ENCODE results near the gene SHE. TPM values are rescaled to one million over a fixed set of nuclear protein-coding genes. Genes with fewer than 3 reads are reported as not detected.

The SHE gene
- total RNA-seq, 1 experiment from 2014 or later: not detected

DNA sequence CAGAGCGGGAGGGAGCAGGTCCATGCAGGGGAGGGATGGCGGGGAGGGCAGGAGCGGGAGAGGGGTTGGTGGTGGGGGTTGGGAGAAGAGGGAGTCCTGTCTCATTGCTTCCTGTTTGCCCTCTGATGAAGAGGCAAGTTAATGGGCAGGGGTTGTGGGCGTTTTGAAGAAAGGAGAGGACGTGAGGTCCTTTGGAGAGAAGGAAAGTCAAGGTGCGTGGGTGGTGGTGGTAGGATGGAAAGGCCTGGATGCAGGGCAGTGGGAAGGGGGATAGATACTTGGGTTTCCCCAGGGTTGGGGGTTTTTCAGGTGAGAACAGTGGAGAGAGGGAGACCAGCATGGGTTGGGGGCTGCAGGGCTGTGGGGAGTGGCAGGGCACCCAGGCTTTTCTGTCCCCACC, 39.0 kb upstream of the SHE start:
- Histone ChIP-seq H3K4me3 (replicated peaks in 1 of 2; ENCODE audit: low read depth in 1 of 2, low read length in 2 of 2) (no peak overlapping the region), H3K36me3 (ENCODE audit: control insufficient read depth in 1 of 2, insufficient read depth in 2 of 2, low read length in 2 of 2) (no peaks in the 10 kb centered on the region), H3K9me2 (ENCODE audit: insufficient read depth) (no peaks in the 10 kb centered on the region), H3K27ac (ENCODE audit: low read depth, low read length) (no peak overlapping the region), H3K79me2 (ENCODE audit: insufficient read depth, low read length) (no peaks in the 10 kb centered on the region), H2AFZ (ENCODE audit: low read depth, low read length, poor library complexity, severe bottlenecking) (no peak overlapping the region), H3K27me3 (ENCODE audit: insufficient read depth, low read length) (0 out of 2 replicates have a peak, but pooled peaks cover 6% of the 10 kb centered on the region), H3K4me2 (ENCODE audit: low read length) (no peak overlapping the region), H3K4me1 (ENCODE audit: control insufficient read depth in 1 of 2, insufficient read depth in 2 of 2, low read length in 2 of 2) (peaks cover 0 to 7% of the 10 kb centered on the region in 2 experiments; a peak in 2 of 4 replicates), H3K9me3 (ENCODE audit: control insufficient read depth in 1 of 2, insufficient read depth in 1 of 2, low read depth in 1 of 2, low read length in 2 of 2) (no peaks in the 10 kb centered on the region), H4K20me1 (ENCODE audit: insufficient read depth) (no peaks in the 10 kb centered on the region), H3K9ac (ENCODE audit: low read length) (no peak overlapping the region)
- TF ChIP-seq ZNF274 (IDR thresholded peaks at IDR 0.05; ENCODE audit: low read depth, low read length) (no peak), TCF7L2 (IDR thresholded peaks at IDR 0.05; ENCODE audit: borderline replicate concordance, extremely low read depth, insufficient read depth, insufficient read length) (no peak), SIN3A (IDR thresholded peaks at IDR 0.05; ENCODE audit: low read depth) (no peak)
- TF ChIP-seq, protein P1, sequence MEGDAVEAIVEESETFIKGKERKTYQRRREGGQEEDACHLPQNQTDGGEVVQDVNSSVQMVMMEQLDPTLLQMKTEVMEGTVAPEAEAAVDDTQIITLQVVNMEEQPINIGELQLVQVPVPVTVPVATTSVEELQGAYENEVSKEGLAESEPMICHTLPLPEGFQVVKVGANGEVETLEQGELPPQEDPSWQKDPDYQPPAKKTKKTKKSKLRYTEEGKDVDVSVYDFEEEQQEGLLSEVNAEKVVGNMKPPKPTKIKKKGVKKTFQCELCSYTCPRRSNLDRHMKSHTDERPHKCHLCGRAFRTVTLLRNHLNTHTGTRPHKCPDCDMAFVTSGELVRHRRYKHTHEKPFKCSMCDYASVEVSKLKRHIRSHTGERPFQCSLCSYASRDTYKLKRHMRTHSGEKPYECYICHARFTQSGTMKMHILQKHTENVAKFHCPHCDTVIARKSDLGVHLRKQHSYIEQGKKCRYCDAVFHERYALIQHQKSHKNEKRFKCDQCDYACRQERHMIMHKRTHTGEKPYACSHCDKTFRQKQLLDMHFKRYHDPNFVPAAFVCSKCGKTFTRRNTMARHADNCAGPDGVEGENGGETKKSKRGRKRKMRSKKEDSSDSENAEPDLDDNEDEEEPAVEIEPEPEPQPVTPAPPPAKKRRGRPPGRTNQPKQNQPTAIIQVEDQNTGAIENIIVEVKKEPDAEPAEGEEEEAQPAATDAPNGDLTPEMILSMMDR (IDR thresholded peaks at IDR 0.05 in 2 of 3, conservative IDR thresholded peaks at IDR 0.05 in 1 of 3; ENCODE audit: borderline replicate concordance in 1 of 3, insufficient read depth in 1 of 3, low read depth in 2 of 3, low read length in 2 of 3): no peak
- POLR2A ChIA-PET: no interaction called here
- CTCF ChIA-PET: no interaction called here
- BruUV-seq (replicated peaks): no TSS peak
- DNase-seq (ENCODE audit: low read depth, low spot score): no peak
- no peak for ATAC-seq
- intact Hi-C loops (cut with micrococcal nuclease): loop anchor here (10.0 kb wide), 3 partner anchors 186 to 356 kb away; partner anchors contain the start of genes AQP10 and ATP8B2
- RAD21 ChIA-PET (ENCODE audit: low non-redundant PET in 1 of 2, low total read pairs in 2 of 2, uncharacterized antibody in 2 of 2, unreplicated experiment in 2 of 2): no interaction called here
